HL-60/S4 (cell line): Measurements from ENCODE around the gene RIC1.
"Not testable (repeated sequence)": the region's sequence is repeated elsewhere in the genome, so short reads cannot be mapped to it uniquely, and the experiment has no call there.

ENCODE experiments used
- in situ Hi-C: fragments of 300-500 bp; cut with MboI; formaldehyde crosslinking; loops from 2 replicates; pipeline ENCODE4 v1.14.3; 2022; ENCODE audit warnings: low sequenced_read_pairs

The RIC1 gene

DNA sequence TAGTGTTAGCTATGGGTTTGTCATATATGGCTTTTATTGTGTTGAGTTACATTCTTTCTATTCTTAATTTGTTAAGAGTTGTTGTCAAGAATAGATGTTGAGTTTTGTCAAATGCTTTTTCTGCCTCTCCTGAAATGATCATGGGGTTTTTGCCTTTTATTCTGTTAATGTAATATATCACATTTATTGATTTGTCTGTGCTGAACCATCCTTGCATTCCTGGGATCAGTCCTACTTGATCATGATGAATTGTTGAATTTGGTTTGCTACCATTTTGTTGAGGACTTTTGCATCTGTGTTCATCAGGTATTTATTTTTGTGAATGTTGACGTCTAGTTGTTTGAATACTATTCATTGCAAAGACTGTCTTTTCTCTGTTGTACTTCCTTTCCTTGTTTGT, 23.9 kb downstream of the RIC1 start:
- in situ Hi-C loops = no loop called here

DNA sequence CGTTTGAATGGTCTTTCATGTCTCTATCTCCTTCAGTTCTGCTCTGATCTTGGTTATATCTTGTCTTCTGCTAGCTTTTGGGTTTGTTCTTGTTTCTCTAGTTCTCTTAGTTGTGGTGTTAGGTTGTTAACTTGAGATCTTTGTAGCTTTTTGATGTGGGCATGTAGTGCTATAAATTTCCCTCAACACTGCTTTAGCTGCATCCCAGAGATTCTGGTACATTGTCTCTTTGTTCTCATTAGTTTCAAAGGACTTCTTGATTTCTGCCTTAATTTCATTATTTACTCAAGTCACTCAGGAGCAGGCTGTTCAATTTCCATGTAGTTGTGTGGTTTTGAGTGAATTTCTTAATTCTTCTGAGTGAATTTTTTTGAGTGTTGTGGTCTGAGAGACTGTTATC, 33.9 kb downstream of the RIC1 start:
- in situ Hi-C loops = not testable (repeated sequence)

DNA sequence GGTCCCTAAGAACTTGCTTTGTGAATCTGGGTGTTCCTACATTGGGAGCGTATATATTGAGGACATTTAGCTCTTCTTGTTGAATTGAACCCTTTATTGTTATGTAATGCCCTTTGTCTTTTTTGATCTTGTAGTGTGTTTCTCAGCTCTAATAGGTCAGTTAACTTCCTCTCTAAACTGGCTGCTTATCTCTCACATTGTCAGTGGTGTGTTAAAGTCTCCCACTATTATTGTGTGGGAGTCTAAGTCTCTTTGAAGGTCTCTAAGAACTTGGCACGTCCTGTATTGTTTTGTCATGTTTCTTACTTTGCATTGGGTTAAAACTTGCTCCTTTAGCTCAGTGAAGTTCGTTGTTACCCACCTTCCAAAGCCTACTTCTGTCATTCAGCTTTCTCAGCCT, 36.2 kb downstream of the RIC1 start:
- in situ Hi-C loops = no loop called here

- in situ Hi-C loops = no loop called here
These were observed 38.5 kb downstream of the RIC1 start for GRCh38 chr9:5667391-5667790.

DNA sequence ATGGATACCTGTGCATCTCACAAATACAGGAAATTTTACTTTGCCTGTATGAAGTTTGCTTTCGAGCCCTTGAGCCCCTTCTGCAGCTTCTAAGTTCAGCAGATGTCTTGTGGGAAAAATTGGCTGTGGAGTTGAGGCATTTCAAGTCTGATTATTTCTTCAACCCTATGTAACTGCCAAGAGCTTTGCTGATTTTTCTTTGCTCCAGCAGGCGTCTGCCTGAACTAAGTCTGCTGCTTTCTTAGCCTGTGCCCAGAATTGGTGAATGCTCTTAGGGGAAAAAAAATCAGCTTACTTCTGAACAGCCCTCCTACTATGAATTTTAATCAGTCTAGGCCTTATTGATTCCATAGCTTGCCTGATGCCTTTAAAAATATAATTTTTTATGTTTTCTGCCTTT, 41.2 kb downstream of the RIC1 start:
- in situ Hi-C loops = no loop called here

DNA sequence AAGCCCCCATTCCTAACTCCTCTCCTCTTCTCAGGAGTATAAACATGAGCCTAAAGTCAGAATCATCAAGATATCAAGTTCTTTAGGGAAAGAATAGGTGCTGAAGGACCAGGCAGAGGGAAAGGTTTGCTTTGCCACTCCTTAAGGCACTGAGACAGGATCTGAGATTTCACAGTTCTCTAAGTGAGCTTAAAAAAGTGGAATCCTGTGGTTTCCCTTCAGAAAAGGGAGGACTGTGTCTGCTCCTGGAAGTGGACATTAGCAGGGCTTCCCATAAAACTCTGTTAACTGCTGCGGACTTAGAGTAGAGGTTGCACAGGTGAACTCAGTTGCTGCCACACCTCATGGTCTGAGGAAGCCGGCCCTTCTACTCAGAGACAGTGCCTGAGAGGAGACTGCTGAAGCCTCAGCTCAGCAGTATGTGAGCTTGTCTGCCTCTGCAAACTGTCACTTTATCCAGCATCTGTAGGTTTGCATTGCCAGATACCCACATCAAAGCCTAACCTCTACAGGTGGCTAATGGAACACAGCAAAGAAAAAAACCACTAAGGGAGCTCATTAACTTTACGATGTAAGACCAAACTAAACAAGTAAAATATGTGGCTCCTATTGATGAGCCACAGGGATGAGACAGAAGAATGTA, 42.9 kb downstream of the RIC1 start:
- in situ Hi-C loops = no loop called here

DNA sequence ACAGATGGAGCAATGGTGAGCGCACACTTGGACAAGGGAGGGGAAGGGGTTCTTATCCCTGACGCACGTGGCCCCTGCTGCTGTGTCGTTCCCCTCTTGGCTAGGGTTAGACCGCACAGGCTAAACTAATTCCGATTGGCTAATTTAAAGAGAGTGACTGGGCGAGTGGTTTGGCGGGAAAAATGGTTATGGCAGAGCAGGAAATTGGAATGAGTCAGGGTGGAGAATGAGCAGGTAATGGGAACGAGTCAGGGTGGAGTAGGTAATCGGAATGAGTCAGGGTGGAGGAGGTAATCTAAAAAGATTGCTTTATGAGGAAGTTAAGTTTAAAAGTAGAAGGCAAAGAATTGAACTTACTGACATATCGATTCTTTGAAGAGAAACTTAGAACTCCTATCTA, 46.1 kb downstream of the RIC1 start:
- in situ Hi-C loops = not testable (repeated sequence)

DNA sequence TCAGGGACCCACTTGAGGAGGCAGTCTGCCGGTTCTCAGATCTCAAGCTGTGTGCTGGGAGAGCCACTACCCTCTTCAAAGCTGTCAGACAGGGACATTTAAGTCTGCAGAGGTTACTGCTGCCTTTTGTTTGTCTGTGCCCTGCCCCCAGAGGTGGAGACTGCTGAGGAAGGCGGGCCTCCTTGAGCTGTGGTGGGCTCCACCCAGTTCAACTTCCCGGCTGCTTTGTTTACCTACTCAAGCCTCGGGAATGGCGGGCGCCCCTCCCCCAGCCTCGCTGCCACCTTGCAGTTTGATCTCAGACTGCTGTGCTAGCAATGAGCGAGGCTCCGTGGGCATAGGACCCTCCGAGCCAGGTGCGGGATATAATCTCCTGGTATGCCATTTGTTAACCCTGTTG, 54.7 kb downstream of the RIC1 start:
- in situ Hi-C loops = not testable (repeated sequence)

GRCh38 chr9:5684101-5684500, 55.2 kb downstream of the RIC1 start:
- in situ Hi-C loops = no loop called here

DNA sequence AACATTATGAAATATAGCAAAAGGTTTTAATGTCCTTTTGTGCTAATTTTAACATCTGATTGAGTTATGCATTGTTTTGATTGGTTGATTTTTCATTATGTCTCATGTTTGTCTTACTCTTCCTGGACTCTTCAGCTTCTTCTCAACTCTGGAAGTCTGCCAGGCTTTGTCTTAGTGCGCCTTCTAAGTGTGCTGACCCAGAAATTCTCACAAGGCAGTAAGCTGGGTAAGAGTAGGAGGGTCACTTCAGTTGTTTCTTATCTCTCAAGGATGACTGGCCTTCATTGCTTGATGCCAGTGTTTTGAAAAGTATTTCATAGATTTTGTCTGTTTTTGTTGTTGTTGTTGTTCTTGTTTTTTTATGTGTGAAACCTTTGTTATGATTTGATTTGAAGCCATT, 59.2 kb downstream of the RIC1 start:
- in situ Hi-C loops = no loop called here

DNA sequence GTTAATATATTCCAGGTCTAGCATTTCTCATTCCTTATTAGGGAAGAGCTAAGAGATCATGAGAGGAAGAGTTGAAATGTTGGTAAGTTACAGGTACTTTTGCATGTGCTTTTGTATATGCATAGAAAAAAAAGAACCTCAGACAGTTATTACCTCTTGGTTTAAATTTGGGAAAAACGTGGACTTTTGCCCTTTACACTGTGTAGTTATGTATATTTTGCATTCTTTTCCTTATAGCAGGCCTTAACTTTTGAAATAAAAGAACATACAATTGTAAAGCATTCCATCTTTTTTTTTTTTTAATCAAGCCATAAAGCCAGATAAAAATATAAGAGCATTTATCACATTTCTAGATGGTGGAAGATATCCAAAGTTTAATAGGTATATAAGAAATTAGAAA, 61.4 kb downstream of the RIC1 start:
- in situ Hi-C loops = no loop called here

- in situ Hi-C loops = no loop called here
These were observed 67.0 kb downstream of the RIC1 start for GRCh38 chr9:5695860-5696259.

GRCh38 chr9:5696884-5697283, 68.0 kb downstream of the RIC1 start:
- in situ Hi-C loops = no loop called here

DNA sequence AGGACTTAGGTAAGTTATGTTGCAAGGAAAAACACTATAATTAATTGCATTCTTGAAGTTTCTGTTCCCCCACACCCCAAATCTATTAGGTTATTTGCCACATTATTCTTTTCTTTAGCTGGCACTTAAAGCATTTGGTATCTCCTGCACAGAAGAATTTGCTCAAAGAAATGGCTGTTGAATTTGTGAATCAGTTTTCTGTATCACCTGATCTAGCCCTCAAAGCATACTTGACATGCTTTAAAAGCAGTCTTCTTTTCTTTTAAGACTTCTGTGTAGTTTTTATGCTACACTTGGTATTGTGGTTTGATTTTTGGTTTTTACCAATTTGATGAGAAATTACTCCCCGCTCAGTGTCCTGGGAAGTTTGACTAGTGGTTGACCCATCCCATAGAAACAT, 69.1 kb downstream of the RIC1 start:
- in situ Hi-C loops = no loop called here

DNA sequence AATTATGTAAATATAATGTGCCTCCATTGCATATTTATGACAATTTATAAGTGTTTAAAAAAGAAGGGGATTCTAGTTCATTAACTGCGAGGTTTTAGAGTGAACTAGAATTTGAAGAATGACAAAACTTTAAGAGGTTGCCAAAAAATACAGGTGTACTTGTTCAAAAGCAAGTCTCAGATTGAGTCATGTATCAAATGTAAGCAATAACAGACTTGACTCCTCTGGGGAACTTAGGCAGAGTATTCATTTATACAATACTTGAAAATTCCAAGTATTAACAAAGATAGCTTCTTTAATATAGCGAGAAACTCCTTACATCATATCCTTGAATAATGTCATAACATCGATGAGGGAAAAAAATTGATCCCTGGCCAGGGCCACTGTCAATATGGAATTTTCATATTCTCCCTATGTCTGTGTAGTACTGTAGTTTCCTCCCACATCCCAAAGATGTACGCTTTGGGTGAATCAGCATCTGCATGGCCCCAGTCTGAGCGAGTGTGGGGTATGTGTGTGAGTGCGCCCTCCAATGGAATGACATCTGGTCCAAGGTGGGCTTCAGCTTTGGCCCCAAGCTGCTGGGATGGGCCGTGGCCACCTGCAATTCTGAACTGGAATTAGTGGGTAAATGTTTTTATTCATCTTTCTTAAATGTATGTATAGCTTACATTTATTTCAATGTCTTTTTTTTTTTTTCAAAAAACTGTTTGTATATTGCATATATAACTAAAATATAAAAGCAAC, 70.1 kb downstream of the RIC1 start:
- in situ Hi-C loops = no loop called here

DNA sequence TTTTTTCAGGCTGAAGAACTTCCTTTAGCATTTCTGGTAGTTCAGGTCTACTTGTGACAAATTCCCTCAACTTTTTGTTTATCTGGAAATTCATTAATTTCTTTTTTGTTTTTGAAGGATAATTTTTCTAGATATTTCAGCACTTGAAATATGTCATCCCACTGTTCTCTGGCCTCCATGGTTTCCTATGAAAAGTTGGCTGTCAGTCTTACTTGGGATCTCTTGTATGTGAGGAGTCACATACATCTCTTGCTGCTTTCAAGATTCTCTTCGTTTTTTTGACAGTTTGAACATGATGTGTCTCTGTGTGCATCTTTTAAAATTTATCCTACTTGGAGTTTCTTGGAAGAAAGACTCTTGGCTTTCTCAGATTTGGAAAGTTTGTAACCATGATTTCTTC, 79.5 kb downstream of the RIC1 start:
- in situ Hi-C loops = no loop called here

DNA sequence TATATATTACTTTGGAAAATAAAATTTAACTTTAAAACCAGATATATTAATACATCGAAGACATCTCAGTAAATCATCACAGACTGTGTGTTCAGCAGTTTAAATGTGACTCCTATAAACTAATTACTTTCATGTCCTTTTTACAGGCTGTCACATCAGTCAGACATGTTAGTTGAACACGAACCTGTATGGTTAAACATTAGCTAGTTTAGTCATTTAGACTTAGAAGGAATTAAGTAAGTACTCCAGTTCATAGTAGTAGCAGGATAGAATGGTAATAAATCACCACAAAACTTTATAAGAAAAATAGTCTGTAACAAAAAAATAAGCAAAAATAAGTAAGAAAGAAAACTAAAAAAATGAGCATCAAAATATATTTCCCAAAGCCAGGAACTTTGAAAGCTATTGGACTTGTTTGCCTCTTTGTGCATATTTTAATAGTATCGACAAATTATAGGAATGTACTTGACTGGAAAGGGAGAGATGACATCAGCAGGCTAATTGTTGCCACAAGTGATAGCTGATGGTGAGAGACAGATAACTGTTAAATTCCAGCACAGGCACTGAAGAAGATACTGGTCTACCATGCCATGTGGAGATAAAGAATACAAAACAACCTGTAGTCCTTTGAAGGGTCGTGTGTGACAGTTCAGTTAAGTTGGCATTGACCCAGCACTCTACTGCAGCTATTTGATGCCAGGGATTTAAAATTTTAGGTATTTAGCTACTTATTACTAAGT, 83.9 kb downstream of the RIC1 start:
- in situ Hi-C loops = no loop called here

- in situ Hi-C loops = no loop called here
These were observed 85.8 kb downstream of the RIC1 start for GRCh38 chr9:5714501-5715401.

GRCh38 chr9:5715548-5716127, 86.7 kb downstream of the RIC1 start:
- in situ Hi-C loops = no loop called here

- in situ Hi-C loops = not testable (repeated sequence)
These were observed 88.5 kb downstream of the RIC1 start for GRCh38 chr9:5717434-5717833.
